MCF 10A (cell line): ENCODE results near the gene ARHGAP45. TPM values are rescaled to one million over a fixed set of nuclear protein-coding genes. Genes with fewer than 3 reads are reported as not detected.

Experiments used
- BruUV-seq: library from RNA; stranded (reverse); fragments of 400-500 nt; replicated peaks from 2 replicates; lab custom pipeline; 2021; lab: Mats Ljungman, UMichigan
- CTCF ChIA-PET: fragments of 300-600 bp; sonication (Branson Sonifier 250); formaldehyde crosslinking; extraction: SDS; loops from one replicate; lab custom pipeline; 2021; ENCODE audit warnings: antibody characterized with exemption, inconsistent platforms; lab: Yijun Ruan, JAX
- POLR2A ChIA-PET: fragments of 300-600, 350-650 bp; sonication (Branson Sonifier 250); formaldehyde crosslinking; extraction: SDS; loops from one replicate; lab custom pipeline; 2020; ENCODE audit warnings: antibody characterized with exemption, inconsistent platforms; lab: Yijun Ruan, JAX
- DNase-seq: peaks from one replicate; pipeline ENCODE4 v3.0.0-alpha.2; 2018; ENCODE audit not compliant: unreplicated experiment
- H3K27ac Mint-ChIP-seq: one replicate; pipeline ENCODE4 v1.8.0; 2022; ENCODE audit warnings: mild to moderate bottlenecking, low read depth, mixed read lengths; ENCODE audit not compliant: unreplicated experiment
- H3K27me3 Mint-ChIP-seq: one replicate; pipeline ENCODE4 v1.8.0; 2022; ENCODE audit warnings: mixed read lengths; ENCODE audit not compliant: insufficient read depth, unreplicated experiment
- H3K36me3 Mint-ChIP-seq: one replicate; pipeline ENCODE4 v1.8.0; 2022; ENCODE audit warnings: mild to moderate bottlenecking, moderate library complexity, mixed read lengths; ENCODE audit not compliant: insufficient read depth, unreplicated experiment
- H3K4me1 Mint-ChIP-seq: one replicate; pipeline ENCODE4 v1.8.0; 2022; ENCODE audit warnings: mixed read lengths; ENCODE audit not compliant: insufficient read depth, unreplicated experiment
- H3K4me3 Mint-ChIP-seq: one replicate; pipeline ENCODE4 v1.8.0; 2022; ENCODE audit warnings: mild to moderate bottlenecking, moderate library complexity, mixed read lengths; ENCODE audit not compliant: unreplicated experiment
- H3K9me3 Mint-ChIP-seq: one replicate; pipeline ENCODE4 v1.8.0; 2022; ENCODE audit warnings: mixed read lengths; ENCODE audit not compliant: unreplicated experiment
- intact Hi-C: fragments of 100-400 bp; cut with micrococcal nuclease; formaldehyde crosslinking; loops from 2 replicates; pipeline ENCODE4 v1.14.1; 2022
- total RNA-seq: library from RNA; stranded (reverse); gene quantifications from 2 replicates; pipeline ENCODE4 v1.2.3, GENCODE V29; 2022
- TF ChIP-seq, protein P1 (sequence below): fragments of 200-600 bp; IDR thresholded peaks from one replicate; pipeline ENCODE4 v1.8.0; 2022; ENCODE audit warnings: antibody characterized with exemption, mild to moderate bottlenecking; ENCODE audit not compliant: unreplicated experiment

The ARHGAP45 gene
- total RNA-seq, 1 experiment from 2014 or later, result 15.3 TPM

DNA sequence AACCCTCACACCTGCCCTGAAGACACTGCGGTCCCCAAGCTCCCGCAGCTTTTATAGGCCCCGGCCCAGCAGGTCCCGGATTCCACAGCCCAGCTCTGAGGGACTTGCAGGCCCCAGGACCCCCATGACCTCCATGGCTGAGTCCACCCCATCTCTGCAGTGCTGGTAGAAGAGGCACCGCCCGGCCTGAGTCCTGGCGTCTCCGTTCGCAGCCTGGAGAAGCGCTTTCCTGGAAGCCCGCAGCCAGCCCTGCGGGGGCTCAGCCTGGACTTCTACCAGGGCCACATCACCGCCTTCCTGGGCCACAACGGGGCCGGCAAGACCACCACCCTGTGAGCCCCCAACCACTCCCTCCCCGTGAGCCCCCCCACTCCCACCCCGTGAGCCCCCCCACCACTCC is 17.9 kb upstream of the ARHGAP45 start:
- Mint-ChIP-seq H3K9me3 (no peaks in the 10 kb centered on the region), H3K4me1 (no peaks in the 10 kb centered on the region), H3K27me3 (no peaks in the 10 kb centered on the region), H3K27ac (no peak overlapping the region), H3K36me3 (no peaks in the 10 kb centered on the region), H3K4me3 (no peak overlapping the region)
- no TSS peak for BruUV-seq
- DNase-seq, result no peak
- TF ChIP-seq, protein P1, sequence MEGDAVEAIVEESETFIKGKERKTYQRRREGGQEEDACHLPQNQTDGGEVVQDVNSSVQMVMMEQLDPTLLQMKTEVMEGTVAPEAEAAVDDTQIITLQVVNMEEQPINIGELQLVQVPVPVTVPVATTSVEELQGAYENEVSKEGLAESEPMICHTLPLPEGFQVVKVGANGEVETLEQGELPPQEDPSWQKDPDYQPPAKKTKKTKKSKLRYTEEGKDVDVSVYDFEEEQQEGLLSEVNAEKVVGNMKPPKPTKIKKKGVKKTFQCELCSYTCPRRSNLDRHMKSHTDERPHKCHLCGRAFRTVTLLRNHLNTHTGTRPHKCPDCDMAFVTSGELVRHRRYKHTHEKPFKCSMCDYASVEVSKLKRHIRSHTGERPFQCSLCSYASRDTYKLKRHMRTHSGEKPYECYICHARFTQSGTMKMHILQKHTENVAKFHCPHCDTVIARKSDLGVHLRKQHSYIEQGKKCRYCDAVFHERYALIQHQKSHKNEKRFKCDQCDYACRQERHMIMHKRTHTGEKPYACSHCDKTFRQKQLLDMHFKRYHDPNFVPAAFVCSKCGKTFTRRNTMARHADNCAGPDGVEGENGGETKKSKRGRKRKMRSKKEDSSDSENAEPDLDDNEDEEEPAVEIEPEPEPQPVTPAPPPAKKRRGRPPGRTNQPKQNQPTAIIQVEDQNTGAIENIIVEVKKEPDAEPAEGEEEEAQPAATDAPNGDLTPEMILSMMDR, result no peak
- POLR2A ChIA-PET, result interaction anchor here (1.8 kb wide), 1 partner anchor 20 kb away, joined by 6 read pairs; no protein-coding TSS in a partner anchor
- CTCF ChIA-PET, result interaction anchor here (0.6 kb wide), 1 partner anchor 15 kb away, joined by 4 read pairs; no protein-coding TSS in a partner anchor
- intact Hi-C loops, result no loop called here

DNA sequence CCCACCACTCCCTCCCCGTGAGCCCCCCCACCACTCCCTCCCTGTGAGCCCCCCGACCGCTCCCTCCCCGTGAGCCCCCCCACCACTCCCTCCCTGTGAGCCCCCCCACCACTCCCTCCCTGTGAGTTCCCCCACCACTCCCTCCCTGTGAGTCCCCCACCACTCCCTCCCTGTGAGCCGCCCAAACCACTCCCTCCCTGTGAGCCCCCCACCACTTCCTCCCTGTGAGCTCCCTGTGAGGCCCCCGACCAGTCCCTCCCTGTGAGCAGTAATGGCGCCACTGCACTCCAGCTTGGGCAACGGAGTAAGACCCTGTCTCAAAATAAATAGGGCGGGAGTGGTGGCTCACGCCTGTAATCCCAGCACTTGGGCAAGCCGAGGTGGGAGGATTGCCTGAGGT is 17.2 kb upstream of the ARHGAP45 start:
- DNase-seq, result no peak
- TF ChIP-seq, protein P1, result no peak
- H3K27ac Mint-ChIP-seq, result no peak overlapping the region
- CTCF ChIA-PET, result interaction anchor here (0.7 kb wide), 1 partner anchor 10 kb away, joined by 3 read pairs; the partner anchor contains the start of gene ABCA7
- intact Hi-C loops, result no loop called here
- BruUV-seq, result no TSS peak
- no peaks in the 10 kb centered on the region for H3K27me3 Mint-ChIP-seq
- POLR2A ChIA-PET, result interaction anchor here (1.0 to 1.8 kb wide), 2 partner anchors 18 to 21 kb away, joined by 3 to 6 read pairs; no protein-coding TSS in a partner anchor
- H3K36me3 Mint-ChIP-seq, result no peaks in the 10 kb centered on the region
- no peaks in the 10 kb centered on the region for H3K9me3 Mint-ChIP-seq
- no peak overlapping the region for H3K4me3 Mint-ChIP-seq
- no peaks in the 10 kb centered on the region for H3K4me1 Mint-ChIP-seq

DNA sequence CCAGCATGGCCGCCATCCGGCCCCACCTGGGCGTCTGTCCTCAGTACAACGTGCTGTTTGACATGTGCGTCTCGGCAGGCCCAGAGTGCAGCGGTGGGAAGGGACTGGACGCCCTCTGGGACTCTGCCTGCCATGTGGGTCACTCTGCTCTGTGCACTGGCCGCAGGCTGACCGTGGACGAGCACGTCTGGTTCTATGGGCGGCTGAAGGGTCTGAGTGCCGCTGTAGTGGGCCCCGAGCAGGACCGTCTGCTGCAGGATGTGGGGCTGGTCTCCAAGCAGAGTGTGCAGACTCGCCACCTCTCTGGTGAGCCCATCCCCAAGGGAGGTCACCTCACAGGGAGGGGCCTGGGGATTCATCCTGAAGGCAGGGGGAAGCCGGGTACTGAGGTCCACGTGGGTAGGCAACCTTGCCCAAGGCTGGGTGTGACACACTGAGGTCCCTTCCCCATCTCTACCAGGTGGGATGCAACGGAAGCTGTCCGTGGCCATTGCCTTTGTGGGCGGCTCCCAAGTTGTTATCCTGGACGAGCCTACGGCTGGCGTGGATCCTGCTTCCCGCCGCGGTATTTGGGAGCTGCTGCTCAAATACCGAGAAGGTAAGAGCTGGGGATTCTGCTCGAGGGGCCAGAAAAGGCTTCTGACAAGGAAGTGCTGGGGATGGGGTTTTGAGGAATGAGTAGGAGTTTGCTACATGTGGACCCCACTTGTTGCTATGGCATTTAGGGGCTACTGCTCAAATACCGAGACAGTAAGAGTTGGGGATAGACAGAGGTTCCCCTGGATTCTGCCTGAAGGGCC is 15.8 kb upstream of the ARHGAP45 start:
- POLR2A ChIA-PET, result no interaction called here
- Mint-ChIP-seq H3K36me3 (no peaks in the 10 kb centered on the region), H3K4me3 (no peak overlapping the region), H3K4me1 (no peaks in the 10 kb centered on the region), H3K27ac (no peak overlapping the region), H3K27me3 (no peaks in the 10 kb centered on the region), H3K9me3 (no peaks in the 10 kb centered on the region)
- BruUV-seq, result no TSS peak
- no peak for DNase-seq
- TF ChIP-seq, protein P1, result no peak
- CTCF ChIA-PET, result no interaction called here
- intact Hi-C loops, result no loop called here

DNA sequence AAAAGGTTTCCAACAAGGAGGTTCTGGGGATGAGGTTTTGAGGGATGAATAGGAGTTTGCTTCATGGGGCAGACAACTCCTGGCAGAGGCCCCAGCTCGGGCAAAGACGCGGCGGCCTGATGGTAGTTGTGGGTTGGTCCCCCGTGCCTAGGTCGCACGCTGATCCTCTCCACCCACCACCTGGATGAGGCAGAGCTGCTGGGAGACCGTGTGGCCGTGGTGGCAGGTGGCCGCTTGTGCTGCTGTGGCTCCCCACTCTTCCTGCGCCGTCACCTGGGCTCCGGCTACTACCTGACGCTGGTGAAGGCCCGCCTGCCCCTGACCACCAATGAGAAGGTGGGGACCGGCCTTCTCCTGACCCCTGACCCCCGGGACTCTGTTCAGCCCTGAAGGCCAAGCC is 15.2 kb upstream of the ARHGAP45 start:
- ChIA-PET CTCF (no interaction called here), POLR2A (no interaction called here)
- Mint-ChIP-seq H3K27me3 (no peaks in the 10 kb centered on the region), H3K4me3 (no peak overlapping the region), H3K9me3 (no peaks in the 10 kb centered on the region), H3K4me1 (no peaks in the 10 kb centered on the region), H3K36me3 (no peaks in the 10 kb centered on the region), H3K27ac (no peak overlapping the region)
- intact Hi-C loops, result no loop called here
- no TSS peak for BruUV-seq
- TF ChIP-seq, protein P1, result no peak
- no peak for DNase-seq
